Measurements from ENCODE around the gene MT1A. TPM values are rescaled to one million over a fixed set of nuclear protein-coding genes. Genes with fewer than 3 reads are reported as not detected.

Gene MT1A
- total RNA-seq, 1 experiment from 2014 or later = not detected

- intact Hi-C loops (cut with micrococcal nuclease; ENCODE audit: unreplicated experiment) = no loop called here
- CTCF ChIA-PET = interaction anchor here (0.6 kb wide), 1 partner anchor 132 kb away, joined by 5 read pairs; no protein-coding TSS in a partner anchor
- H3K27ac Mint-ChIP-seq (ENCODE audit: unreplicated experiment) = no peak overlapping the region
- TF ChIP-seq CTCF (IDR thresholded peaks at IDR 0.05; ENCODE audit: unreplicated experiment) = no peak
- no peaks in the 10 kb centered on the region for H3K4me1 Mint-ChIP-seq (ENCODE audit: low read depth, unreplicated experiment)
- BruUV-seq (replicated peaks) = no TSS peak
- no peaks in the 10 kb centered on the region for H3K36me3 Mint-ChIP-seq (ENCODE audit: insufficient read depth, unreplicated experiment)
- H3K4me3 Mint-ChIP-seq (ENCODE audit: low read depth, unreplicated experiment) = no peak overlapping the region
- H3K9me3 Mint-ChIP-seq (ENCODE audit: low read depth, unreplicated experiment) = no peaks in the 10 kb centered on the region
- H3K27me3 Mint-ChIP-seq (ENCODE audit: unreplicated experiment) = peaks cover 76% of the 10 kb centered on the region
- DNase-seq = no peak
These were observed 11.4 kb downstream of the MT1A start for GRCh38 chr16:56649820-56650219.

GRCh38 chr16:56651586-56651985 lies 13.1 kb downstream of the MT1A start, which contains the start of gene MT1B:
Gene MT1B, plus strand, starts transcription at chr16:56651886. Its CDS starts 68 bp downstream, at chr16:56651954.
- Mint-ChIP-seq H3K27ac (ENCODE audit: unreplicated experiment) (no peak within 1 kb of the TSS), H3K9me3 (ENCODE audit: low read depth, unreplicated experiment) (no peaks in the 10 kb centered on the region), H3K4me3 (ENCODE audit: low read depth, unreplicated experiment) (no peak within 1 kb of the TSS), H3K4me1 (ENCODE audit: low read depth, unreplicated experiment) (no peaks in the 10 kb centered on the region), H3K27me3 (ENCODE audit: unreplicated experiment) (peaks cover 58% of the 10 kb centered on the region), H3K36me3 (ENCODE audit: insufficient read depth, unreplicated experiment) (no peaks in the 10 kb centered on the region)
- CTCF ChIA-PET = no interaction called here
- no peak for DNase-seq
- intact Hi-C loops (cut with micrococcal nuclease; ENCODE audit: unreplicated experiment) = no loop called here
- TF ChIP-seq CTCF (IDR thresholded peaks at IDR 0.05; ENCODE audit: unreplicated experiment) = no peak
- no TSS peak for BruUV-seq (replicated peaks)

- intact Hi-C loops (cut with micrococcal nuclease; ENCODE audit: unreplicated experiment) = no loop called here
- H3K27me3 Mint-ChIP-seq (ENCODE audit: unreplicated experiment) = peaks cover 48% of the 10 kb centered on the region
These were observed 14.1 kb downstream of the MT1A start for GRCh38 chr16:56652600-56652999.

GRCh38 chr16:56653218-56653617 lies 14.8 kb downstream of the MT1A start:
- Mint-ChIP-seq H3K4me3 (ENCODE audit: low read depth, unreplicated experiment) (no peak overlapping the region), H3K36me3 (ENCODE audit: insufficient read depth, unreplicated experiment) (peaks cover 12% of the 10 kb centered on the region), H3K9me3 (ENCODE audit: low read depth, unreplicated experiment) (no peaks in the 10 kb centered on the region), H3K4me1 (ENCODE audit: low read depth, unreplicated experiment) (no peaks in the 10 kb centered on the region), H3K27me3 (ENCODE audit: unreplicated experiment) (peaks cover 42% of the 10 kb centered on the region), H3K27ac (ENCODE audit: unreplicated experiment) (no peak overlapping the region)
- no peak for DNase-seq
- no TSS peak for BruUV-seq (replicated peaks)
- CTCF ChIA-PET = interaction anchor here (1.4 kb wide), 1 partner anchor 35 kb away, joined by 4 read pairs; no protein-coding TSS in a partner anchor
- intact Hi-C loops (cut with micrococcal nuclease; ENCODE audit: unreplicated experiment) = no loop called here
- TF ChIP-seq CTCF (IDR thresholded peaks at IDR 0.05; ENCODE audit: unreplicated experiment) = no peak

More at GRCh38 chr16:56652600-56652999, 14.1 kb downstream of the MT1A start:
- no TSS peak for BruUV-seq (replicated peaks)
- DNase-seq = no peak
- no peaks in the 10 kb centered on the region for H3K9me3 Mint-ChIP-seq (ENCODE audit: low read depth, unreplicated experiment)
- no peaks in the 10 kb centered on the region for H3K4me1 Mint-ChIP-seq (ENCODE audit: low read depth, unreplicated experiment)
- peaks cover 6% of the 10 kb centered on the region for H3K36me3 Mint-ChIP-seq (ENCODE audit: insufficient read depth, unreplicated experiment)
- CTCF ChIA-PET = interaction anchor here (1.4 kb wide), 1 partner anchor 35 kb away, joined by 4 read pairs; no protein-coding TSS in a partner anchor
- no peak for TF ChIP-seq CTCF (IDR thresholded peaks at IDR 0.05; ENCODE audit: unreplicated experiment)
- H3K4me3 Mint-ChIP-seq (ENCODE audit: low read depth, unreplicated experiment) = no peak overlapping the region
- H3K27ac Mint-ChIP-seq (ENCODE audit: unreplicated experiment) = no peak overlapping the region
